SH-SY5Y (cell line): ENCODE measurements around the gene GSKIP.

ENCODE experiments used
- GATA2 ChIP-seq: IDR thresholded peaks from 2 replicates; pipeline ENCODE4 v1.6.1; 2011; ENCODE audit warnings: mild to moderate bottlenecking, low read depth, low read length
- GATA3 ChIP-seq: IDR thresholded peaks from 2 replicates; pipeline ENCODE4 v1.6.1; 2011; ENCODE audit warnings: low read depth, mild to moderate bottlenecking, low read length, moderate library complexity

GSKIP gene

GRCh38 chr14:96393071-96393691, 29.9 kb downstream of the GSKIP start:
- TF ChIP-seq GATA3 = no peak
- TF ChIP-seq GATA2 = no peak

- no peak for TF ChIP-seq GATA3
- no peak for TF ChIP-seq GATA2
Measured at GRCh38 chr14:96394047-96394815, 30.9 kb downstream of the GSKIP start.

- TF ChIP-seq GATA2 = no peak
- TF ChIP-seq GATA3 = no peak
Measured at GRCh38 chr14:96398432-96398831, 35.1 kb downstream of the GSKIP start.

GRCh38 chr14:96398921-96399320, 35.6 kb downstream of the GSKIP start:
- TF ChIP-seq GATA2 = no peak

- TF ChIP-seq GATA2 = no peak
- no peak for TF ChIP-seq GATA3
Measured at GRCh38 chr14:96399405-96399804, 36.1 kb downstream of the GSKIP start.

GRCh38 chr14:96400495-96400894, 37.2 kb downstream of the GSKIP start:
- TF ChIP-seq GATA3 (no peak), GATA2 (no peak)

- TF ChIP-seq GATA2 (no peak), GATA3 (no peak)
Measured at GRCh38 chr14:96403409-96403808, 40.1 kb downstream of the GSKIP start.

GRCh38 chr14:96405677-96406076, 42.4 kb downstream of the GSKIP start:
- TF ChIP-seq GATA2 (no peak), GATA3 (no peak)

GRCh38 chr14:96407935-96408570, 44.7 kb downstream of the GSKIP start:
- TF ChIP-seq GATA2 (no peak), GATA3 (no peak)

- TF ChIP-seq GATA3 (no peak), GATA2 (no peak)
Measured at GRCh38 chr14:96408608-96409007, 45.3 kb downstream of the GSKIP start.

- TF ChIP-seq GATA3 (no peak), GATA2 (no peak)
Measured at GRCh38 chr14:96409701-96410100, 46.4 kb downstream of the GSKIP start.

- TF ChIP-seq GATA2 = no peak
- no peak for TF ChIP-seq GATA3
Measured at GRCh38 chr14:96410119-96410518, 46.8 kb downstream of the GSKIP start.

GRCh38 chr14:96413526-96413925, 50.2 kb downstream of the GSKIP start:
- TF ChIP-seq GATA2 (no peak), GATA3 (no peak)

GRCh38 chr14:96415559-96415958, 52.2 kb downstream of the GSKIP start:
- TF ChIP-seq GATA2 (no peak), GATA3 (no peak)

GRCh38 chr14:96416292-96416691, 53.0 kb downstream of the GSKIP start:
- TF ChIP-seq GATA3 (no peak), GATA2 (no peak)

- TF ChIP-seq GATA2 (no peak), GATA3 (no peak)
Measured at GRCh38 chr14:96417254-96417653, 53.9 kb downstream of the GSKIP start.
